HG03108 (cell line): ENCODE data around the gene FAM209B.
"Not testable (repeated sequence)": the region's sequence is repeated elsewhere in the genome, so short reads cannot be mapped to it uniquely, and the experiment has no call there.

ENCODE experiments used
- ATAC-seq: cut with Tn5 transposase; IDR thresholded peaks from one replicate; pipeline ENCODE4 v1.9.1; 2021; ENCODE audit warnings: moderate library complexity; ENCODE audit not compliant: unreplicated experiment

Gene FAM209B

GRCh38 chr20:56537997-56538396, 5.0 kb downstream of the FAM209B start:
- no peak for ATAC-seq

- ATAC-seq = no peak
These were observed 7.4 kb downstream of the FAM209B start for GRCh38 chr20:56540415-56540814.

- no peak for ATAC-seq
These were observed 9.5 kb downstream of the FAM209B start for GRCh38 chr20:56542489-56543030.

- no peak for ATAC-seq
These were observed 18.5 kb downstream of the FAM209B start for GRCh38 chr20:56551571-56551970.

- ATAC-seq = no peak
These were observed 20.0 kb downstream of the FAM209B start for GRCh38 chr20:56552911-56553629.

- peak; percentile 88 for ATAC-seq
These were observed 21.8 kb downstream of the FAM209B start for GRCh38 chr20:56554869-56555268.

GRCh38 chr20:56558968-56559367, 25.9 kb downstream of the FAM209B start:
- no peak for ATAC-seq

GRCh38 chr20:56564526-56564925, 31.5 kb downstream of the FAM209B start:
- ATAC-seq = not testable (repeated sequence)

GRCh38 chr20:56565511-56565910, 32.5 kb downstream of the FAM209B start:
- ATAC-seq = no peak

- no peak for ATAC-seq
These were observed 33.6 kb downstream of the FAM209B start for GRCh38 chr20:56566621-56567020.

GRCh38 chr20:56570832-56571231, 37.8 kb downstream of the FAM209B start:
- no peak for ATAC-seq

- ATAC-seq = no peak
These were observed 39.1 kb downstream of the FAM209B start for GRCh38 chr20:56572172-56572571.

GRCh38 chr20:56573986-56574385, 40.9 kb downstream of the FAM209B start:
- no peak for ATAC-seq

GRCh38 chr20:56574531-56575142, 41.6 kb downstream of the FAM209B start:
- ATAC-seq = no peak

GRCh38 chr20:56575157-56575556, 42.1 kb downstream of the FAM209B start:
- ATAC-seq = no peak

- no peak for ATAC-seq
These were observed 42.9 kb downstream of the FAM209B start for GRCh38 chr20:56575961-56576360.

- ATAC-seq = no peak
These were observed 46.3 kb downstream of the FAM209B start for GRCh38 chr20:56579301-56579710.

- no peak for ATAC-seq
These were observed 47.2 kb downstream of the FAM209B start for GRCh38 chr20:56580226-56580625.

GRCh38 chr20:56581701-56582100, 48.7 kb downstream of the FAM209B start:
- ATAC-seq = no peak

GRCh38 chr20:56582542-56582941, 49.5 kb downstream of the FAM209B start:
- no peak for ATAC-seq

- no peak for ATAC-seq
These were observed 51.9 kb downstream of the FAM209B start for GRCh38 chr20:56584916-56585315.
